GM19099 (cell line): ENCODE results near the gene MED31.
A peak's percentile ranks its signal among the peaks of the same experiment; 100 is the strongest.

Experiments
- POLR2A ChIP-seq: IDR thresholded peaks from 3 replicates; pipeline ENCODE4 v1.6.1; 2011; ENCODE audit warnings: low read depth; ENCODE audit not compliant: insufficient read length; ENCODE audit errors: extremely low read depth

The MED31 gene

GRCh38 chr17:6641247-6641863 is 10.1 kb downstream of the MED31 start:
- no peak for TF ChIP-seq POLR2A

DNA sequence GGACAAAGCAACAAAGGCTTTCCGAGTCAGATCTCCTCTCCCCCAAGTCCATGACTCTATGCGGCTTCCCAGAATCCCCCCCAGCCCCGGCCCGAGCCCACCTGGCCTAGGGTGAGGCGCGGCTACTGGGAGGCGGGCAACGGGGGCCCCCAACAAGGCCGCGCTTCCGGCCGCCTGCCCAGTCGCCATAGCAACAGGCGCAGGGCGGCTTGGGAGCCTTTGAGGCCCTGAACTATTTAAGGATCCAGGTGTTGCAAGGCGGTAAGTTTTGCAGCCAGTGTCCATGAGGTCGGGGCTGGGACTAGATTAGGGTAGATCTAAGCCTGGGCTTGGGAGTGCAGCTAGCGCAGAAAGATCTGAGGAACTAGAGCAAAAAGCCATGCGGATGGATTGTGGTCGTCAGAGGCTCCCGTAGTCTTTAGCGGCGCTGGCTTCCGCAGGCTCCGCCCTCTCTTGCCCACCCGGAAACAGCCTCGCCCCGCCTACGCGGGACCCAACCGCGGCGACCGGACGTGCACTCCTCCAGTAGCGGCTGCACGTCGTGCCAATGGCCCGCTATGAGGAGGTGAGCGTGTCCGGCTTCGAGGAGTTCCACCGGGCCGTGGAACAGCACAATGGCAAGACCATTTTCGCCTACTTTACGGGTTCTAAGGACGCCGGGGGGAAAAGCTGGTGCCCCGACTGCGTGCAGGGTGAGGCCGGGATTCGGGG is 10.7 kb downstream of the MED31 start, which contains the start of the genes KIAA0753 and TXNDC17:
TSS of gene KIAA0753 (minus strand) at position 176 of the 711 bp plus-strand sequence. CDS start 5,608 bp downstream, outside the sequence.
TSS of gene TXNDC17 (plus strand) at position 525 of the 711 bp plus-strand sequence. CDS start at position 548, 23 bp downstream.
- TF ChIP-seq POLR2A, result peak; percentile 98

GRCh38 chr17:6639586-6640535 is 11.5 kb downstream of the MED31 start:
- TF ChIP-seq POLR2A, result no peak

- TF ChIP-seq POLR2A, result no peak
Observed at GRCh38 chr17:6639014-6639585, 12.3 kb downstream of the MED31 start.

GRCh38 chr17:6638046-6638908 is 13.1 kb downstream of the MED31 start:
- no peak for TF ChIP-seq POLR2A

DNA sequence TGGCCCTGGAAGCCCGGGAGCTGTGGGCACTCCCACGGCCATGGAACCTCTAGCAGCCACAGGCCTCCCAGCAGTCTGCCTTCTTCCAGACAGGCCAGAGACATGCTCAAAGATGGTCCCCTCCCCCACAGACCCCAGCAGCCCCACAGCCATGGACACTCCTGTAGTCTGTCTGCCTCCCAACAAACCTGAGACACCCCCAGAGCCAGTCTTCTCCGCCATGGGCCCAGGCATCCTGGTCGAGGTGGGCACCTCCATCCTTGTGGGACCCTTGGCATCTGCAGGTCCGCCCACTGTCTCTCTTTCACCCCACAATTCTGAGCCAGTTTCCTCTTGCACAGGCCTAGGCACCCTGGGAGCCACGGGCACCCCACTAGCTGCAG is 14.0 kb downstream of the MED31 start:
- no peak for TF ChIP-seq POLR2A

- TF ChIP-seq POLR2A, result no peak
Observed at GRCh38 chr17:6636616-6637457, 14.6 kb downstream of the MED31 start.

DNA sequence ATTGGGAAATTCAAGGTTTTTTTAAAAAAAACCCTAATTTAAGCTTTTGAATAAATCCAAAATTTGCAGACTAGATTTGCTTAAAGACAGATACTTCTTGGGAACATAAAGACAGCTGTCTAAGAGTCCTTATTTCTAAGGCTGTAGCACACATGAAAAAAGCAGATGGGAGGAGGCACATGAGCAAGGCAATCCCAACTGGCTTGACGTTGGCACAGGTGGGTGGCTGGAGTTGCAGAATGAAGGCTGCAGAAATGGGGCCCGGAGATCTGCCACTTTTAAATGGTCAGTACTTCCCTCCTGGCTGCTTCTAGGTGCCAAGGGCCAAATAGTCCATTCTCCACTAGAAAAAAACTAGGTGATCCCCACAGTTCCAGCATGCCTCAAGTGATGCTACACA is 15.3 kb downstream of the MED31 start:
- TF ChIP-seq POLR2A, result no peak

DNA sequence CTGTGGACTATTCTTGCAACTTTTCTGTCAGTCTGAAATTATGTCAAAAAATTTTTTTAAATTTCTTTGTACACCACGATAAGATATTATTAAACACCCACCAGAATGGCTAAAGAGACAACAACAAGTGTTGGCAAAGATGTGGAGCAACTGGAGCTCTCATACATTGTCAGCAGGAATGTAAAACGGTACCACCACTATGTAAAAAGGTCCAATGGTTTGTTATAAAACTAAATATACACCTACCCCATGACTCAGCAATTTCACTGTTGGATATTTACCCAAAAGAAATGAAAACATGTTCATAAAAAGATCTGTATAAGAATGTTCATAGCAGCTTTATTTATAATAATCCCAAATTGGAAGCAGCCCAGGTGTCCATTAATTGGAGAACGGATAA is 18.1 kb downstream of the MED31 start:
- TF ChIP-seq POLR2A, result no peak

GRCh38 chr17:6632530-6632929 is 18.9 kb downstream of the MED31 start:
- no peak for TF ChIP-seq POLR2A

DNA sequence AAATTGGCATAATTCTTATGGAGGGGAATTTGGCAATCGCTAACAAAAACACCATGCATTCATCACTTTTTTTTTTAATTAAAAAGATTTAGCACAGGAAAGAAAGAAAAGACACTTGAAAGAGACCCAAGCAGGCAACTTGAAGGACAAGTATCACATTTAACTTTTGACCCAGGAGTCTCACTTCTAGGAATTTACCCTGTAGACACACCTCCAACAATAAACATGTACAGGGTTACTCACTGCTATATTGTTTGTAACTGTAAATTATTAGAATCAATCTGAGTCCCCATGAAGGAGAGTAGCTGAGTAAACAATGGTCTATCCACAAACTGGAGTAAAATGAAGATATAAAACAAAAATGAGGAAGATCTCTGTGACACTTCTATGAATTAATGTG is 21.0 kb downstream of the MED31 start:
- TF ChIP-seq POLR2A, result no peak

GRCh38 chr17:6627019-6627418 is 24.4 kb downstream of the MED31 start:
- TF ChIP-seq POLR2A, result no peak

DNA sequence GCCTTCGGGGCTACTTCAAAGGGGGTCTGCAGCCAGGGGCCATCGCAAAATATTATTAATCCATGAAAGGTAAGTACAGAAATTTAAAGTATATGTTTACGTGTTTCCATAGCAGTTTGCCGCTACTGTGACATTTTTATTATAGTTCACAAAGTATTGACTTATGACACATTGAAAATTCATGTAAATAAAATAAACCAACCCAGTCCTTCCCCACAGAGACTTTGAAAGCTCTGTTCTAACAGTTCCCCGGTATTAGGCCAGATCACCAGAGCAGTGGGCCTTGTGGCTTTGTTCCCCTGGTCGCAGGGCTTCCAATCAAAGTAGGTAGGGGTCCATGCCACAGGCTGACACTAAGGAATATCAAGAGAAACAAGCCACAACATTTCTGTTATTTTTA is 24.8 kb downstream of the MED31 start:
- no peak for TF ChIP-seq POLR2A
